ENCODE results near the gene CIT.

The CIT gene

GRCh38 chr12:119649202-119649808 lies 227.8 kb downstream of the CIT start:
- DNase-seq (ENCODE audit: low spot score), result no peak

DNA sequence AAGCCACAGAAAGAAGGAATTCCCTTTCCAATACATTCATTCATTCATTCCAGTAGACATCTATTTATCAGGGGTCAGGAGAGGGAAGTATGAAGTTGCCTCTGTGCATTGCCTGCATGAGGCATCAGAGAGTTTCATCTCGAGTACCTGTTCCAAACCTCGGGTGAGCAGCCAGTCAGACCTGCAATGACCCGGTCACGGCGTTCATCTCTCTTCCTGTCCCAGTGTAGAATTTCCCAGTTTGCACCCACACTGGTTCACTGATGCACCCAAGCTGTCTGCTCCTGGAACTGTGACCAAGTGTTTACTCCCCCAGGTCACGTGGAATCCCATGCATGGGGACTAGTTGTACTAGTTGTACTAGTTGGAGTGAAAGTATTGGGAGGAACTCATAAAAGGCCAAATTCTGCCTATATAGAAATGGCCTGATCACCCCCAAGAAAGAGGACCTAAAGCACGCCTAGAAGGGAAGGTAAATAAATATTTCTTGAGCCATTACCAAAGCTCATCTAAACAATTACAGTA lies 231.5 kb downstream of the CIT start:
- DNase-seq (ENCODE audit: low spot score), result no peak

DNA sequence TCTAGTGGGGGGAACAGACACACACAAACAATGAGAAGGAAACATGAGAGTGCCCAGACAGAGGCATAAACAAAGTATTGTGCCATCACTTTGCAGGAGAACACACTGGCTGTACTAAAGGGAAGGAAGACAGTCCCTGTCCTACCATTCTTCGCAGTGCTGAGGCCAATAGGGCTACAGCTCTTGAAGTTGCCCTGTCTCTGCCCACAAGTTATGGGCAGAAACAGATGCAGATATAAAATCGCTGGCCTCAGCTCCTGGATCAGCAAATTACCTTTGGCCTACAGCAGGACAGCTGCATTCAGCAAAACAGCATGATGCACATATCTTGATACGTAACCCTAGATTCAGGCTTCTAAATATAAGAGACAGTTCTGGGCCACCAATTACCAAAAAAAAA lies 232.2 kb downstream of the CIT start:
- DNase-seq (ENCODE audit: low spot score), result no peak

GRCh38 chr12:119642986-119643385 lies 234.1 kb downstream of the CIT start:
- no peak for DNase-seq (ENCODE audit: low spot score)

Measured in pons (tissue), 1 donor.